Sigmoid colon (tissue), 4 donors: ENCODE data around the gene SF3B1.

Source experiments
- POLR2A ChIP-seq, 2 donors: fragments of 450-650 bp; IDR thresholded peaks; one replicate each; pipeline ENCODE4 v1.6.1; 2016; ENCODE audit warnings: antibody characterized with exemption in 2 of 2, mild to moderate bottlenecking in 2 of 2, moderate library complexity in 2 of 2
- POLR2AphosphoS5 ChIP-seq, 4 donors: sonication (generic); formaldehyde crosslinking; IDR thresholded peaks; one replicate each; pipeline ENCODE4 v1.6.1; 2017; ENCODE audit warnings: antibody characterized with exemption in 4 of 4
- TF ChIP-seq, protein P1 (sequence below), 4 experiments: fragments of 450-650 bp in 3 of 4; fragments of 200-600 bp in 1 of 4; IDR thresholded peaks; one replicate each; pipeline ENCODE4 v1.5.1; 2016 to 2019; ENCODE audit warnings: antibody characterized with exemption in 4 of 4, mild to moderate bottlenecking in 3 of 4, moderate library complexity in 2 of 4

DNA sequence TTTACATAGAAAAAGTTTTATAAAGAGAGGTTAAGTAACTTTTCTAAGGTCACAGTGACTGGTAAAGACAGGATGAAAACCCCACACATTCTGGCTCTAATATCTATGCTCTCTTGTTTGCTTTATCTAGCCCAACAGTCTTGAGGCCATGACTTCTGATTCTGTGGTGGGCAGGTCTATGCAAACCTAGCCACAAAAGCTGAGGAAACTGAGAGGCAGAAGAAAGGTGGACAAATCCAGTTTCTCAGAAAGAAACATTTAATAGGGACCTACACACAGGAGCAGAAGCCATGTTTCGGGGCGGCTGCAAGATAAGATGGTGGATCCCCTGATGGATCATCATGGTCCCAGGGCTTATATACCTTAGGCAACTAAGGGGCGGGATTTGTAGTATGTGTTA is 43.0 kb upstream of the SF3B1 start:
- TF ChIP-seq, protein P1, sequence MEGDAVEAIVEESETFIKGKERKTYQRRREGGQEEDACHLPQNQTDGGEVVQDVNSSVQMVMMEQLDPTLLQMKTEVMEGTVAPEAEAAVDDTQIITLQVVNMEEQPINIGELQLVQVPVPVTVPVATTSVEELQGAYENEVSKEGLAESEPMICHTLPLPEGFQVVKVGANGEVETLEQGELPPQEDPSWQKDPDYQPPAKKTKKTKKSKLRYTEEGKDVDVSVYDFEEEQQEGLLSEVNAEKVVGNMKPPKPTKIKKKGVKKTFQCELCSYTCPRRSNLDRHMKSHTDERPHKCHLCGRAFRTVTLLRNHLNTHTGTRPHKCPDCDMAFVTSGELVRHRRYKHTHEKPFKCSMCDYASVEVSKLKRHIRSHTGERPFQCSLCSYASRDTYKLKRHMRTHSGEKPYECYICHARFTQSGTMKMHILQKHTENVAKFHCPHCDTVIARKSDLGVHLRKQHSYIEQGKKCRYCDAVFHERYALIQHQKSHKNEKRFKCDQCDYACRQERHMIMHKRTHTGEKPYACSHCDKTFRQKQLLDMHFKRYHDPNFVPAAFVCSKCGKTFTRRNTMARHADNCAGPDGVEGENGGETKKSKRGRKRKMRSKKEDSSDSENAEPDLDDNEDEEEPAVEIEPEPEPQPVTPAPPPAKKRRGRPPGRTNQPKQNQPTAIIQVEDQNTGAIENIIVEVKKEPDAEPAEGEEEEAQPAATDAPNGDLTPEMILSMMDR (IDR thresholded peaks at IDR 0.05): no peak
- TF ChIP-seq POLR2A (IDR thresholded peaks at IDR 0.05): no peak
- no peak for TF ChIP-seq POLR2AphosphoS5 (IDR thresholded peaks at IDR 0.05)
